Nephron (organoid): Measurements from ENCODE around the gene DPPA3.
"Not testable (repeated sequence)": the region's sequence is repeated elsewhere in the genome, so short reads cannot be mapped to it uniquely, and the experiment has no call there.

Experiments
- H3K27ac Mint-ChIP-seq, 3 experiments: 2 replicates each; pipeline ENCODE4 v1.8.0; 2020; ENCODE audit warnings: mixed read lengths in 3 of 3, mild to moderate bottlenecking in 2 of 3, moderate library complexity in 1 of 3
- H3K27me3 Mint-ChIP-seq: 2 replicates; pipeline ENCODE4 v1.8.0; 2021; ENCODE audit warnings: low read depth, mild to moderate bottlenecking, moderate library complexity, mixed read lengths
- H3K36me3 Mint-ChIP-seq: 2 replicates; pipeline ENCODE4 v1.8.0; 2020; ENCODE audit warnings: low read depth, mixed read lengths
- H3K4me1 Mint-ChIP-seq: 2 replicates; pipeline ENCODE4 v1.8.0; 2020; ENCODE audit warnings: mixed read lengths
- H3K4me3 Mint-ChIP-seq, 3 experiments: 2 replicates each; pipeline ENCODE4 v1.8.0; 2020; ENCODE audit warnings: mild to moderate bottlenecking in 3 of 3, mixed read lengths in 3 of 3, moderate library complexity in 2 of 3
- H3K9me3 Mint-ChIP-seq: 2 replicates; pipeline ENCODE4 v1.8.0; 2020; ENCODE audit warnings: mixed read lengths
- CTCF ChIP-seq, 3 experiments: fragments of 200-600 bp; sonication (generic); IDR thresholded peaks; one replicate each; pipeline ENCODE4 v1.5.0; 2021; ENCODE audit warnings: antibody characterized with exemption in 3 of 3; ENCODE audit not compliant: unreplicated experiment in 3 of 3

The DPPA3 gene

DNA sequence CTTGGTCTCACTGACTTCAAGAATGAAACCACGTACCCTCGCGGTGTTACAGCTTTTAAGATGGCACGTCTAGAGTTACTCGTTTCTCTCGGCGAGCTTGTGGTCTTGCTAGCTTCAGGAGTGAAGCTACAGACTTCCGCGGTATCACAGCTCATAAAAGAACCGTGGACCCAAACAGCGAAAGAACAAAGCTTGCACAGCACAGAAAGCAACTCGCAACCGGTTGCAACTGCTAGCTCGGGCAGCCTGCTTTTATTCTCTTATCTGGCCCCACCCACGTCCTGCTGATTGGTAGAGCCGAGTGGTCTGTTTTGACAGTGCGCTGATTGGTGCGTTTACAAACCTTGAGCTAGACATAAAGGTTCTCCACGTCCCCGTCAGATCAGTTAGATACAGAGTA lies 40.2 kb downstream of the DPPA3 start:
- Mint-ChIP-seq H3K27ac (no peak overlapping the region), H3K27me3 (no peaks in the 10 kb centered on the region), H3K36me3 (no peaks in the 10 kb centered on the region), H3K4me3 (no peak overlapping the region), H3K9me3 (peaks cover 4% of the 10 kb centered on the region), H3K4me1 (no peaks in the 10 kb centered on the region)
- no peak for TF ChIP-seq CTCF (IDR thresholded peaks at IDR 0.05; ENCODE audit: unreplicated experiment in 3 of 3)

DNA sequence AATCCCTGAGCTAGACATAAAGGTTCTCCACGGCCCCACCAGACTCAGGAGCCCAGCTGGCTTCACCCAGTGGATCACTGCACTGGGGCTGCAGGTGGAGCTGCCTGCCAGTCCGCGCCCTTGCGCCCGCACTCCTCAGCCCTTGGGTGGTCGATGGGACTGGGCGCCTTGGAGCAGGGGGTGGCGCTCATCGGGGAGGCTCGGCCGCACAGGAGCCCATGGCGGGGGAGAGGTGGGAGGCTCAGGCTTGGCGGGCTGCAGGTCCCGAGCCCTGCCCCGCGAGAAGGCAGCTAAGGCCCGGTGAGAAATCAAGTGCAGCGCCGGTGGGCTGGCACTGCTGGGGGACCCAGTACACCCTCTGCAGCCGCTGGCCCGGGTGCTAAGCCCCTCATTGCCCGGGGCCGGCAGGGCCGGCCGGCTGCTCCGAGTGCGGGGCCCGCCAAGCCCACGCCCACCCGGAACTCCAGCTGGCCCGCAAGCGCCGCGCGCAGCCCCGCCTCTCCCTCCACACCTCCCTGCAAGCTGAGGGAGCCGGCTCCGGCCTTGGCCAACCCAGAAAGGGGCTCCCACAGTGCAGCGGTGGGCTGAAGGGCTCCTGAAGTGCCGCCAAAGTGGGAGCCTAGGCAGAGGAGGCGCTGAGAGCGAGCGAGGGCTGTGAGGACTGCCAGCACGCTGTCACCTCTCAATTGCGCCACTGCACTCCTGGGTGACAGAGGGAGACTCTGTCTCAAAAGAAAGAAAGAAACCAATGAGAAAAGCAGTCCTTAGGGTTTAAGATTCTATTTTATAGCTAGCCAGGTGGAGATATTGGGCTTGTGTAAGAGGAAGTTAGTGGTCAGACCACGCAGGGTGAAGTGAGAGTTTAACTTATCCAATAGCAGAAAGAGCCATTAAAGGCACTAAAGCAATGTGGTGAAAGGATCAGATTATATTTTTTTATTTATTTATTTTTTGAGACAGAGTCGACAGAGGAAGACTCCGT lies 41.0 kb downstream of the DPPA3 start:
- not testable (repeated sequence) for H3K27ac Mint-ChIP-seq, H3K36me3 Mint-ChIP-seq, H3K9me3 Mint-ChIP-seq, H3K4me1 Mint-ChIP-seq, H3K4me3 Mint-ChIP-seq, H3K27me3 Mint-ChIP-seq

- not testable (repeated sequence) for H3K27ac Mint-ChIP-seq, H3K9me3 Mint-ChIP-seq, H3K27me3 Mint-ChIP-seq, H3K36me3 Mint-ChIP-seq, H3K4me1 Mint-ChIP-seq, H3K4me3 Mint-ChIP-seq
Observed at GRCh38 chr12:7755668-7756067, 44.4 kb downstream of the DPPA3 start.

DNA sequence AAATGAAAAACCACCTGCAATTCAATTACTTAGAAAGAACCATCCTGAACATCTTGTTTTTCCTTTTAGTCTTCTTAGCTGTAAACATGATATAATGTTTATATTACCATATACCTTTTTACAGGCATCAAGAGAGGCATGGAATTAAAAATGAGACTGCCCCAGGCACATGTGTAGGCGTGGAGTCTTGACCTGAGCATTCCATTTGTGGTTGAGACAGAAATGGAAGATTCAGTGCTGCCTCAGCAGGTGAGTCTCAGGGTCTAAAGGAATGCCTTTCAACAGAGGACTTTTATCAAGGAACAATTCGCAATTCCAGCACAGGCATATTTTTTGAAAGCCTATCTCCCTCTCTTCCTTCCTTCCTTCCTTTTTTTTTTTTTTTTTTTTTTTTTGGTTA lies 45.8 kb downstream of the DPPA3 start:
- no peak for TF ChIP-seq CTCF (IDR thresholded peaks at IDR 0.05; ENCODE audit: unreplicated experiment in 3 of 3)
- H3K27me3 Mint-ChIP-seq, result no peaks in the 10 kb centered on the region
- H3K4me1 Mint-ChIP-seq, result no peaks in the 10 kb centered on the region
- no peak overlapping the region for H3K27ac Mint-ChIP-seq
- no peaks in the 10 kb centered on the region for H3K36me3 Mint-ChIP-seq
- no peak overlapping the region for H3K4me3 Mint-ChIP-seq
- H3K9me3 Mint-ChIP-seq, result no peaks in the 10 kb centered on the region

- no peaks in the 10 kb centered on the region for H3K9me3 Mint-ChIP-seq
- H3K4me1 Mint-ChIP-seq, result no peaks in the 10 kb centered on the region
- no peaks in the 10 kb centered on the region for H3K36me3 Mint-ChIP-seq
- H3K27ac Mint-ChIP-seq, result no peak overlapping the region
- H3K4me3 Mint-ChIP-seq, result no peak overlapping the region
- H3K27me3 Mint-ChIP-seq, result no peaks in the 10 kb centered on the region
- no peak for TF ChIP-seq CTCF (IDR thresholded peaks at IDR 0.05; ENCODE audit: unreplicated experiment in 3 of 3)
Observed at GRCh38 chr12:7758766-7759140, 47.5 kb downstream of the DPPA3 start.
